Mesenteric fat pad (tissue), 1 donor: Measurements from ENCODE around the gene GRIK5. TPM values are rescaled to one million over a fixed set of nuclear protein-coding genes. Genes with fewer than 3 reads are reported as not detected.
"Not testable (repeated sequence)": the region's sequence is repeated elsewhere in the genome, so short reads cannot be mapped to it uniquely, and the experiment has no call there.

Source experiments
- DNase-seq: peaks from one replicate; pipeline ENCODE4 v3.0.0-alpha.2; 2020; ENCODE audit warnings: low spot score
- long read RNA-seq: library from polyadenylated mRNA; unstranded; transcript quantifications from one replicate; pipeline ENCODE4 v2.0.0, GENCODE V29; 2020
- total RNA-seq: library from RNA; stranded (reverse); fragmentation: NEBNext Ultra II Directional; extraction: Animal tissue kit (Norgen Biotek cat#: 25700); gene quantifications from one replicate; pipeline ENCODE4 v1.2.1, GENCODE V29; 2021
- donor health status: DM: yes; HTN: yes; CAD: no.

Gene GRIK5, protein sequence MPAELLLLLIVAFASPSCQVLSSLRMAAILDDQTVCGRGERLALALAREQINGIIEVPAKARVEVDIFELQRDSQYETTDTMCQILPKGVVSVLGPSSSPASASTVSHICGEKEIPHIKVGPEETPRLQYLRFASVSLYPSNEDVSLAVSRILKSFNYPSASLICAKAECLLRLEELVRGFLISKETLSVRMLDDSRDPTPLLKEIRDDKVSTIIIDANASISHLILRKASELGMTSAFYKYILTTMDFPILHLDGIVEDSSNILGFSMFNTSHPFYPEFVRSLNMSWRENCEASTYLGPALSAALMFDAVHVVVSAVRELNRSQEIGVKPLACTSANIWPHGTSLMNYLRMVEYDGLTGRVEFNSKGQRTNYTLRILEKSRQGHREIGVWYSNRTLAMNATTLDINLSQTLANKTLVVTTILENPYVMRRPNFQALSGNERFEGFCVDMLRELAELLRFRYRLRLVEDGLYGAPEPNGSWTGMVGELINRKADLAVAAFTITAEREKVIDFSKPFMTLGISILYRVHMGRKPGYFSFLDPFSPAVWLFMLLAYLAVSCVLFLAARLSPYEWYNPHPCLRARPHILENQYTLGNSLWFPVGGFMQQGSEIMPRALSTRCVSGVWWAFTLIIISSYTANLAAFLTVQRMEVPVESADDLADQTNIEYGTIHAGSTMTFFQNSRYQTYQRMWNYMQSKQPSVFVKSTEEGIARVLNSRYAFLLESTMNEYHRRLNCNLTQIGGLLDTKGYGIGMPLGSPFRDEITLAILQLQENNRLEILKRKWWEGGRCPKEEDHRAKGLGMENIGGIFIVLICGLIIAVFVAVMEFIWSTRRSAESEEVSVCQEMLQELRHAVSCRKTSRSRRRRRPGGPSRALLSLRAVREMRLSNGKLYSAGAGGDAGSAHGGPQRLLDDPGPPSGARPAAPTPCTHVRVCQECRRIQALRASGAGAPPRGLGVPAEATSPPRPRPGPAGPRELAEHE
- total RNA-seq = 0.80 TPM
- long read RNA-seq = 0 reads

DNA sequence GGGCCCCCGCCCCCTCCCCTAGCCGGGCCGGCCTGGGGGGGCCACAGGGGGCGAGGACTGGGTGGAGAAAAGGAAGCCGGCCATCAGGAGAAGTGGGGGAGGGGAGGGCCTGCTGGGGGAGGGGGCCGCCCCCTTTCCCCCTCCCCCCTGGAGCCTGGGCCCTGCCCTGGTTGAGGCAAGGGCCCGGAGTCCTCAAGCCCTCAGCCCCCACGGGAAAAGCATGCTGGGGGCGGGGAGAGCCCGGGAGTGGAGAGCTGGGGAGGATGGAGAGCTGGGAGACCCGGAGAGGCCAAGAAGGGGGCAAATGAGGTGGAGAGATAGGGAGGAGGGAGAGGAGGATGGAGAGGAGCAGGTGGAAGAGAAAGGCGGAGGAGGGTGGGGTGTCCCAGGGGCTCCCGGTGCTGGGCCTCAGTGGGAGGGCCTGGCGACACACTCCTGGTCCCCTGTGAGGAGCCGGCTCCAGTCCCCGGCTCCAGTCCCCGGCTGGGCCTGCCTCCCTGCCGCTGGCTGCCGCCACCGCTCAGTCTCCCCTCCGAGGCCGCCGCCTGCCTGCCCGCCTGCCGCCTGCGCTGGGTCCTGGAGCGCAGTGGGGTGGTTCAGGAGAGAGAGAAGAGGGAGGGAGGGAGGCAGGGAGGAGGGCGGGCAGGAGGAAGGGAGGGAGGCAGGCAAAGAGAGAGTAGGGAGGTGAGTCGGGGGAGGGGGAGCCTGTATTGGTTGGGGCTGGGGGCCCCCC, at the start of gene GRIK5:
Gene GRIK5, minus strand, starts transcription at position 588 of the 733 bp plus-strand sequence. CDS start 4,436 bp downstream, outside the sequence.
- no peak for DNase-seq

GRCh38 chr19:42117076-42117475, 47.1 kb upstream of the GRIK5 start:
- DNase-seq = no peak

GRCh38 chr19:42116308-42117075, 46.5 kb upstream of the GRIK5 start:
- no peak for DNase-seq

- no peak for DNase-seq
Measured at GRCh38 chr19:42115705-42116104, 45.7 kb upstream of the GRIK5 start.

GRCh38 chr19:42115219-42115618, 45.2 kb upstream of the GRIK5 start:
- DNase-seq = no peak

- DNase-seq = no peak
Measured at GRCh38 chr19:42114412-42114811, 44.4 kb upstream of the GRIK5 start.

- no peak for DNase-seq
Measured at GRCh38 chr19:42113641-42114348, 43.8 kb upstream of the GRIK5 start.

- DNase-seq = no peak
Measured at GRCh38 chr19:42111811-42112210, 41.8 kb upstream of the GRIK5 start.

DNA sequence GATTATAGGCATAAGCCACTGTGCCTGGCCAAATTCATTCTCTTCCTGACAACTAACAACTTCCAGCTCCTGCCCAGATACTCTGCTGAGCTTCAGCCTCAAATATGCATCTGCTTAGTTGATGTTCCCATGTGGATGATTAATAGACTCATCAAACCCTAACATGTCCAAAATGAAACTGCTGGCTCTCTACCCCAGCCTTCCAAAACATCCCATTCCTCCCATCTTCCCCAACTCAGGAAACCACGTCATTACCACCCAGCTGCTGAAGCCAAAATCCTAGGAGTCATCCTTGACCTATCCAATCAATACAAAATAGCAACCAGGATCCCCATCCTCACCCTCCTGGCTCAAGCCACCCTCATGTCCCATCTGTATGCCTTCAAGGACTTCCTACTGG, 41.4 kb upstream of the GRIK5 start:
- DNase-seq = no peak

GRCh38 chr19:42110658-42111057, 40.7 kb upstream of the GRIK5 start:
- DNase-seq = no peak

- DNase-seq = no peak
Measured at GRCh38 chr19:42109896-42110295, 39.9 kb upstream of the GRIK5 start.

DNA sequence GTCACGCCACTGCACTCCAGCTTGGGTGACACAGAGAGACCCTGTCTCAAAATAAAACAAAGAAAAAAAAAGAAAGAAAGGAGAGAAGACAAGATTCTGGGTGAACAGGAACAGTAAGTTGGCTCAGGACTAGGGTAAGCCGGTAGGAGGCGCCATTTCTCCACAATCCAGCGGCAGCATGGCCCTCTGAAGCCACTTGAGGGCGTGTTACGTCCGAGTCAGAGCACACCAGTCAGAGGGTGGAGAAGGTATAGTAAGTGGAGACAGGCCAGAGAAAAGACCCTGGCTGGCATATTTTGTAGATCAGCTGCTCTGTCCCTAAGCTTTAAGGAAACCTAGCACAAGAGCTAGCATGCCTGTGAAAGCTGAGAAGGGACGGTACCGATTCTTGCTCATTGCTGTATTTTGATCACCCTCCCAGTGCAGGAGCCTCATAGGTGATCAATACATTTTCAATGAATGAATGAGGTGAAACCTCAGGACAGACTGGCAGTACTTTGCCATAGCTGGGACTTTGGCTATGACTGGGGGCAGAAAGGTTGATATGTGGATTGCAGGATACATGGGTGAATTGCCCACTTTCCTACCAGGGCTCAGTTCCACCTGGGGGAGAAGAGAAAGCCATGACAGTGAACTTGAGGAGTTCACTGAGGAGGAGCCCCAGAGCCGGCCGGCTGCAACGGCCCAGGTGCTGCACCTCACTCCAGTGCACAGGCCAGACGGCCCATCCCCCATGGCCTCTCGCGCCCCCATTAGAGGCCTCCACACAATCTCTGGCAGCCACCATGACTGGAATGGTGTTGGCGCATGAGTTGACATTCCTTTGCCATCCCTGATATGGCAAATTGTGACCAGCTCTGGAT, 38.8 kb upstream of the GRIK5 start:
- DNase-seq = no peak

DNA sequence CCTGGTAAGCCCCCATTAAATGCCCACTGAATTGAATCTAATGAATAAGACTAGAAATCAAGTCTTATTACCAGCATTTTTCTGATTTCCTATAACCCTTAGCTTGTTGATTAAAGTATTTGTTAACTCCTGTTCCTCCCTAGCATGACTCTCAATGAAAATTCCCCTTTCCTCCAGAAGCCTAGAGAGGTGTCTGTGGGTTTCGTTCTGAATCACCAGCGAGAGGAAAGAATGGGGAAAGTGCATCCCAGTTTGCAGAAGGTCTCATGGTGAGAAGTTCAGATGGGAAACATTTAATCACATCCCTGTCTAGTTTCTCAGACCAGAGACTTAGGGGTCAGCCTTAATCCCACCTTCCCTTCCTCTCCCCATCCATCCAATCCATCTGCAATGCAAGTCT, 35.4 kb upstream of the GRIK5 start:
- no peak for DNase-seq

- DNase-seq = no peak
Measured at GRCh38 chr19:42102877-42103276, 32.9 kb upstream of the GRIK5 start.

GRCh38 chr19:42100241-42100640, 30.2 kb upstream of the GRIK5 start:
- DNase-seq = not testable (repeated sequence)

- DNase-seq = no peak
Measured at GRCh38 chr19:42099336-42099925, 29.4 kb upstream of the GRIK5 start.

- no peak for DNase-seq
Measured at GRCh38 chr19:42098781-42099180, 28.8 kb upstream of the GRIK5 start.

DNA sequence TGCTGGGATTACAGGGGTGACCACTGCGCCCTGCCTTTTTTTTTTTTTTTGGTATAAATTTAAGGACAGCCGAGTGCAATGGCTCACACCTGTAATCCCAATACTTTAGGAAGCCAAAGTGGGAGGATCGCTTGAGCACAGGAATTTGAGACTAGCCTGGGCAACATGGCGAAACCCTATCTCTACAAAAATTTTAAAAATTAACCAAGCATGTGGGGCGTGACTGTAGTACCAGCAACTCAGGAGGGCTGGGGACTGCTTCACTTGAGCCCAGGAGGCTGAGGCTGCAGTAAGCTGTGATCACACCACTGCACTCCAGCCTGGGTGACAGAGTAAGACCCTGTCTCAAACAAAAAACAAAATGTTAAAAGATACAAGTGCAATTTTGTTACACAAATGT, 27.5 kb upstream of the GRIK5 start:
- DNase-seq = no peak
